Measurements from ENCODE around the gene NDE1.
"Not testable (repeated sequence)": the region's sequence is repeated elsewhere in the genome, so short reads cannot be mapped to it uniquely, and the experiment has no call there.

Gene NDE1

GRCh38 chr16:15652293-15653001 is 2.4 kb downstream of the NDE1 start:
- no peak for DNase-seq
- CTCF ChIA-PET = interaction anchor here (1.2 kb wide), 1 partner anchor 29 kb away, joined by 3 read pairs; no protein-coding TSS in a partner anchor
- peaks cover 38% of the 10 kb centered on the region for H3K36me3 Mint-ChIP-seq
- peaks cover 50% of the 10 kb centered on the region for H3K4me1 Mint-ChIP-seq
- peak overlapping the region; percentile 71 for H3K27ac Mint-ChIP-seq
- H3K27me3 Mint-ChIP-seq = peaks cover 3% of the 10 kb centered on the region
- H3K4me3 Mint-ChIP-seq = peak overlapping the region; percentile 94
- H3K9me3 Mint-ChIP-seq = no peaks in the 10 kb centered on the region

GRCh38 chr16:15653227-15653626 is 3.2 kb downstream of the NDE1 start:
- H3K4me3 Mint-ChIP-seq = peak overlapping the region; percentile 51
- H3K36me3 Mint-ChIP-seq = peaks cover 46% of the 10 kb centered on the region
- H3K9me3 Mint-ChIP-seq = no peaks in the 10 kb centered on the region
- H3K4me1 Mint-ChIP-seq = peaks cover 56% of the 10 kb centered on the region
- H3K27ac Mint-ChIP-seq = peak overlapping the region; percentile 71
- H3K27me3 Mint-ChIP-seq = no peaks in the 10 kb centered on the region
- CTCF ChIA-PET = no interaction called here
- DNase-seq = no peak

GRCh38 chr16:15654591-15654990 is 4.5 kb downstream of the NDE1 start:
- peaks cover 64% of the 10 kb centered on the region for H3K4me1 Mint-ChIP-seq
- no peaks in the 10 kb centered on the region for H3K27me3 Mint-ChIP-seq
- no peak overlapping the region for H3K27ac Mint-ChIP-seq
- H3K4me3 Mint-ChIP-seq = no peak overlapping the region
- DNase-seq = no peak
- H3K9me3 Mint-ChIP-seq = no peaks in the 10 kb centered on the region
- CTCF ChIA-PET = no interaction called here
- H3K36me3 Mint-ChIP-seq = peaks cover 51% of the 10 kb centered on the region

GRCh38 chr16:15655561-15655960 is 5.5 kb downstream of the NDE1 start:
- H3K4me3 Mint-ChIP-seq, CTCF ChIA-PET, H3K27me3 Mint-ChIP-seq, H3K9me3 Mint-ChIP-seq, DNase-seq: not testable (repeated sequence)
- peaks cover 54% of the 10 kb centered on the region for H3K36me3 Mint-ChIP-seq
- peaks cover 69% of the 10 kb centered on the region for H3K4me1 Mint-ChIP-seq
- H3K27ac Mint-ChIP-seq = peak overlapping the region; percentile 24

- Mint-ChIP-seq H3K36me3 (peaks cover 55% of the 10 kb centered on the region), H3K27ac (peak overlapping the region; percentile 45), H3K4me3 (no peak overlapping the region), H3K9me3 (no peaks in the 10 kb centered on the region), H3K4me1 (peaks cover 61% of the 10 kb centered on the region), H3K27me3 (no peaks in the 10 kb centered on the region)
- DNase-seq = no peak
- CTCF ChIA-PET = interaction anchor here (0.7 to 1.3 kb wide), 2 partner anchors 16 to 46 kb away, joined by 3 read pairs; no protein-coding TSS in a partner anchor
Measured at GRCh38 chr16:15658149-15658548, 8.1 kb downstream of the NDE1 start.

GRCh38 chr16:15658556-15658955 is 8.5 kb downstream of the NDE1 start:
- Mint-ChIP-seq H3K27me3 (no peaks in the 10 kb centered on the region), H3K9me3 (no peaks in the 10 kb centered on the region), H3K4me1 (peaks cover 57% of the 10 kb centered on the region), H3K27ac (peak overlapping the region; percentile 91), H3K4me3 (no peak overlapping the region), H3K36me3 (peaks cover 54% of the 10 kb centered on the region)
- DNase-seq = no peak
- CTCF ChIA-PET = interaction anchor here (0.7 to 1.3 kb wide), 2 partner anchors 16 to 45 kb away, joined by 3 read pairs; no protein-coding TSS in a partner anchor

- H3K9me3 Mint-ChIP-seq = no peaks in the 10 kb centered on the region
- no peaks in the 10 kb centered on the region for H3K27me3 Mint-ChIP-seq
- peak overlapping the region; percentile 91 for H3K27ac Mint-ChIP-seq
- peaks cover 50% of the 10 kb centered on the region for H3K4me1 Mint-ChIP-seq
- H3K36me3 Mint-ChIP-seq = peaks cover 49% of the 10 kb centered on the region
- H3K4me3 Mint-ChIP-seq = no peak overlapping the region
- CTCF ChIA-PET = interaction anchor here (1.6 kb wide), 1 partner anchor 22 kb away, joined by 5 read pairs; no protein-coding TSS in a partner anchor
- no peak for DNase-seq
Measured at GRCh38 chr16:15660203-15660601, 10.2 kb downstream of the NDE1 start.

- no peak for DNase-seq
- H3K27me3 Mint-ChIP-seq = no peaks in the 10 kb centered on the region
- CTCF ChIA-PET = no interaction called here
- H3K4me1 Mint-ChIP-seq = peaks cover 23% of the 10 kb centered on the region
- no peak overlapping the region for H3K4me3 Mint-ChIP-seq
- H3K9me3 Mint-ChIP-seq = no peaks in the 10 kb centered on the region
- H3K36me3 Mint-ChIP-seq = peaks cover 57% of the 10 kb centered on the region
- no peak overlapping the region for H3K27ac Mint-ChIP-seq
Measured at GRCh38 chr16:15665107-15665506, 15.1 kb downstream of the NDE1 start.

- no peak overlapping the region for H3K27ac Mint-ChIP-seq
Measured at GRCh38 chr16:15667091-15667742, 17.2 kb downstream of the NDE1 start.

GRCh38 chr16:15671530-15672117 is 21.6 kb downstream of the NDE1 start:
- Mint-ChIP-seq H3K27ac (peak overlapping the region; percentile 99), H3K36me3 (peaks cover 72% of the 10 kb centered on the region), H3K4me3 (peak overlapping the region; percentile 19), H3K4me1 (peaks cover 66% of the 10 kb centered on the region), H3K27me3 (no peaks in the 10 kb centered on the region), H3K9me3 (no peaks in the 10 kb centered on the region)
- DNase-seq = no peak
- CTCF ChIA-PET = interaction anchor here (1.1 to 1.5 kb wide), 3 partner anchors 11 to 455 kb away, joined by 3 read pairs; no protein-coding TSS in a partner anchor

More at GRCh38 chr16:15667091-15667742, 17.2 kb downstream of the NDE1 start:
- Mint-ChIP-seq H3K36me3 (peaks cover 60% of the 10 kb centered on the region), H3K4me3 (no peak overlapping the region), H3K9me3 (no peaks in the 10 kb centered on the region), H3K27me3 (no peaks in the 10 kb centered on the region), H3K4me1 (peaks cover 30% of the 10 kb centered on the region)
- no peak for DNase-seq
- CTCF ChIA-PET = interaction anchor here (1.0 kb wide), 1 partner anchor 23 kb away, joined by 4 read pairs; no protein-coding TSS in a partner anchor

- peak overlapping the region; percentile 19 for H3K4me3 Mint-ChIP-seq
- not testable (repeated sequence) for H3K27me3 Mint-ChIP-seq, DNase-seq, H3K9me3 Mint-ChIP-seq
- H3K27ac Mint-ChIP-seq = peak overlapping the region; percentile 99
- peaks cover 70% of the 10 kb centered on the region for H3K4me1 Mint-ChIP-seq
- peaks cover 71% of the 10 kb centered on the region for H3K36me3 Mint-ChIP-seq
- CTCF ChIA-PET = interaction anchor here (1.1 to 1.5 kb wide), 3 partner anchors 28 to 455 kb away, joined by 3 to 4 read pairs (median 3); no protein-coding TSS in a partner anchor
Measured at GRCh38 chr16:15672127-15672513, 22.1 kb downstream of the NDE1 start.

GRCh38 chr16:15672514-15673167 is 22.6 kb downstream of the NDE1 start:
- peak overlapping the region; percentile 99 for H3K27ac Mint-ChIP-seq
- DNase-seq = peak; percentile 94
- CTCF ChIA-PET = interaction anchor here (1.1 to 1.5 kb wide), 4 partner anchors 9 to 454 kb away, joined by 3 to 4 read pairs (median 3); no protein-coding TSS in a partner anchor
- H3K4me1 Mint-ChIP-seq = peaks cover 70% of the 10 kb centered on the region
- H3K9me3 Mint-ChIP-seq = no peaks in the 10 kb centered on the region
- H3K27me3 Mint-ChIP-seq = no peaks in the 10 kb centered on the region
- H3K36me3 Mint-ChIP-seq = peaks cover 67% of the 10 kb centered on the region
- H3K4me3 Mint-ChIP-seq = peak overlapping the region; percentile 58

GRCh38 chr16:15674571-15674970 is 24.5 kb downstream of the NDE1 start:
- Mint-ChIP-seq H3K36me3 (peaks cover 69% of the 10 kb centered on the region), H3K9me3 (no peaks in the 10 kb centered on the region), H3K4me1 (peaks cover 70% of the 10 kb centered on the region), H3K27ac (peak overlapping the region; percentile 99), H3K4me3 (no peak overlapping the region), H3K27me3 (no peaks in the 10 kb centered on the region)
- CTCF ChIA-PET = no interaction called here
- no peak for DNase-seq

- Mint-ChIP-seq H3K36me3 (peaks cover 64% of the 10 kb centered on the region), H3K27ac (peak overlapping the region; percentile 83), H3K9me3 (no peaks in the 10 kb centered on the region), H3K4me1 (peaks cover 54% of the 10 kb centered on the region), H3K4me3 (no peak overlapping the region), H3K27me3 (no peaks in the 10 kb centered on the region)
- no peak for DNase-seq
- CTCF ChIA-PET = no interaction called here
Measured at GRCh38 chr16:15676506-15676905, 26.5 kb downstream of the NDE1 start.
